Ramos (cell line): ENCODE measurements around the gene CCDC178.
"Not testable (repeated sequence)": the region's sequence is repeated elsewhere in the genome, so short reads cannot be mapped to it uniquely, and the experiment has no call there.

Experiments used
- in situ Hi-C: fragments of 300-500 bp; cut with MboI; formaldehyde crosslinking; loops from one replicate; pipeline ENCODE4 v1.14.3; 2022; ENCODE audit warnings: low sequenced_read_pairs; ENCODE audit not compliant: unreplicated experiment

Gene CCDC178

DNA sequence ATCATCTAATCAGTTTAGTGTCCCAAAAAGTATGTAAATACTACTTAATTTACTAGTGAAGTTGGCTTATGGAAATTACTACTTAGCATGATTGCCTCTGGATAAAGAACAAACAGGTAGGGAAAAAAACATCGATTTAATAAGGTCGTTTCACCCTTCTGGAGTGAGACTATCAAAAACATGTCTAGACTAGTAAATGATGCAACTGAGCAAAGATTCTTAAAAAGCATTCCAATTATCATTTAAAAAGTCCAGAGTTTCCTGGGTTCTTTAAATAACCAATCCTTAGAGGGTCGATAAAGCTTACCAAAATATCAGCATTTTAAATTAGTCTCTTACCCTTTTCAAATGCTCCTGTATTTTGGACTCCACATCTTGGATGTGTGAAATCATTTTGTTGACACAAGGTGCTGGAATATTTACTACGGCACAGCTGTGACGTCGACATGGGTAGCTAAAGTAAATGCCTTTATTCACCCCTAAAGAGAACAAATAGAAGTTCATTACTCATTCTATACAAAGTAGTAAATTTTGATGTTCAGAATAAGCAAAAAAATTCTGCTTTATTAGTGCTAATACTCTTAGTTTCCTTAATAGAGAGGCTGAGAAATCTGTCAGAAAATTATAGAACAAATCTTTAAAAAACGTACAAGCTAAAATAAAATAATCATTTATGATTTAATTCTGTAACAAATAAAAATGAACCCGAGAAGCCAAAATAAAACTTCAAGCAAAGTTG, 70.6 kb downstream of the CCDC178 start:
- in situ Hi-C loops = no loop called here

DNA sequence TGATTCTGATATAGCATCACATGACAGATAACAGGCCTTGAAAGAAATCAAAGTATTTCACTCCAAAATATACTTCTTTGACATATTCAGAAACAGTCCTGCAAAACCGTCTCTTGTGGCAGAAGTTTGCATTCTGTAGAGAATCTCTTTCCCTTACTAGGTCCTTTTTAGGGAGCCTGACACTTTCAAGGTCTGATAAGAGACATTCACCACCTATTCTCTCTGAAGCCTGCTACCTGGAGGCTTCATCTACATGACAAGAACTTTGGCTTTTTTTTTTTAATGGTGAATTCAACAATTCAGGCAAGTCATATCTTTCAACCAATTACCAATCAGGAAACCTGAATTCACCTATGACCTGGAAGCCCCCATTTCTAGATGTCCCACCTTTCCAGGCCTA, 83.8 kb downstream of the CCDC178 start:
- in situ Hi-C loops = no loop called here

DNA sequence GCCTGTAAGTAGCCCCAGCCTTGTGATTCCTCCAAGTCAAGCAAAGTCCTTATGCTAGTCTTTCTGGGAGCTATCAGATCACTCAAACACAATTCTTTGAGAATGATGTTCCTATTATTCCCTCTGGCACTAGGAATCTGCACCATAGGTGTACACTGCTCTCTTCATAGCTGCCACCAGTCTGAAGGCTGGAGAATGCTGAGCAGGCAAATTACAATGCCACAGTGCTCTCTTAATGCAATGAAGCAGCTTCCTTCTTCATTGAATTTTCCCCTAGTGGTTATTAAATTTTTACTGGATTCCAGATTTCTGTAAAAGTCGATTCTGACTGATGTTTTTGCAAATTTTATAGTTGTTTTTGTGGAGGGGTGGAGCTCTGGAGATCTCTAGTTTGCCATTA, 84.8 kb downstream of the CCDC178 start:
- in situ Hi-C loops = no loop called here

DNA sequence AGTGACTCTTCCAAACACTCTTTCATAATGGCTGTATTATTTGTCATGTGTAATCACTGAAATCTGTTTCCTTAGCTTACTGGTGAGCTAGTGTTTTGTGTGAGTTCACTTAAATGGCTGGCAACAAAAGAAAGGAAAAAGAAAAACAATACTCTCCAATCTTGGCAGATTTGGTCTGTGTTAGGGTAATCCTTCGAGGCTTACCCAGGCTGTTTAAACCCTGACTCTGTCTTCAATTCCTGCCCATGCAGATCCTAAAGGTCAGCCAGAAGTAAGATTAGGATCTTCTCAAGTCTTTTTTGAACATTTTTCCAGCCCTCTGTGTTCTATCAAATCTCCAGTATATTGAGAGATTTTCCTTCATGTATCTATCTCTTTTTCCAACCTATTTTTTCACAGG, 85.3 kb downstream of the CCDC178 start:
- in situ Hi-C loops = no loop called here

DNA sequence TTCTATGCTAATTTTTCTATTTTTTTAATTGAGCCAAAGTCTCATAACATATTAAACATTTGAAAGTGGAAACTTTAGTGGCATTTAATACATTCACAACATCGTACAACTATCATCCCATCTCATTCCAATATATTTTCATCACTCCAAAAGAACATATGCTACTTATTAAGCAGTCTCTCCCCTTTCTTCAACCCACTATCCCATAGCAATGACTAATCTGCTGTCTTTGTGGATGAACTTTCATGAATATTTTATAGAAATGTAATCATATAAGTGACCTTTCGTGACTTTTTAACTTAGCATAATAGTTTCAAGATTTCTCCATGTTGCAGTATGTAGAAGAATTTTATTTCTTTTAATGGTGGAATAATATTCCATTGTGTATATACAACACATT, 90.3 kb downstream of the CCDC178 start:
- in situ Hi-C loops = no loop called here

DNA sequence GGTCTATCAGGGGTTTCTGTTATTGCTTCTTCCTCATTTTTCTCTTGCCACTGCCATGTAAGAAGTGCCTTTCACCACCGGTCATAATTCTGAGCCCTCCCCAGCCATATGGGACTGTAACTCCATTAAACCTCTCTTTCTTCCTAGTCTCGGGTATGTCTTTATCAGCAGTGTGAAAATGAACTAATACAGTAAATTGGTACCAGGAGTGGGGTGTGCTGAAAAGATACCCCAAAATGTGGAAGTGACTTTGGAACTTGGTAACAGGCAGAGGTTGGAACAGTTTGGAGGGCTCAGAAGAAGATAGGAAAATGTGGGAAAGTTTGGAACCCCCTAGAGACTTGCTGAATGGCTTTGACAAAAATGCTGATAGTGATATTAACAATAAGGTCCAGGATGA, 100.8 kb downstream of the CCDC178 start:
- in situ Hi-C loops = not testable (repeated sequence)

DNA sequence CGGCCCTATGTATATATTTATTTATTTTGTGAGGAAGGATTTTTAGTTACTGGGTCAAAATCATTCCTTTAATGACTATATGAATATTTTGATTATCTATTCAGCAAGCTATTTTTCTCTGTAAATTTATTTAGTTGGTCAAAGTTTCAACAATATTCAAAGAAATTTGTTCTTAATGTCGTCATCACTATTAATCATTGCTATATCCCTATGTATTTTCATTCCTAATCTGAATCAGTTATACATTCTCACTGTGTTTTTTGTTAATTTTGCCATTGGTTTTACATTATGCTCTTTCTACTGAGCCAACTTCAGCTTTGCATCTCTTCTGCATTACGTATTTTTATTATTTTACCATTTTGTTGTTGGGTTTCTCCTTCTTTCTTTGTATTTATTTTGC, 105.7 kb downstream of the CCDC178 start:
- in situ Hi-C loops = no loop called here

DNA sequence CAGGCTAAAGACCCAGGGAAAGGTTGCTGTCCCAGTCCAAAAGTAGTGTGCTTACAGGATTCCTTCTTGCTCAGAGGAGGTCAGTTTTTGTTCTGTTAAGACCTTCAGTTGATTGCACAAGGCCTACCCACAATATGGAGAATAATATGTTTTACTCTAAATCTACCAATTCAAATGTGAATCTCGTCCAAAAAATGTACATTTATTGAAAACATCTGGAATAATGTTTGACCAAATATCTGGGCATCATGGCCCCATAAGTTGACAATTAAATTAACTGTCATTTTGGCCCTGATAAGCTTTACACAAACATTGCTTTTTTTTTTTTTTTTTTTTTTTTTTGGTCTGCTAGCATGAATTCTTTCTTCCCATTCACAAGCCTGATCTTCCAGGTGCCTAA, 109.8 kb downstream of the CCDC178 start:
- in situ Hi-C loops = no loop called here

DNA sequence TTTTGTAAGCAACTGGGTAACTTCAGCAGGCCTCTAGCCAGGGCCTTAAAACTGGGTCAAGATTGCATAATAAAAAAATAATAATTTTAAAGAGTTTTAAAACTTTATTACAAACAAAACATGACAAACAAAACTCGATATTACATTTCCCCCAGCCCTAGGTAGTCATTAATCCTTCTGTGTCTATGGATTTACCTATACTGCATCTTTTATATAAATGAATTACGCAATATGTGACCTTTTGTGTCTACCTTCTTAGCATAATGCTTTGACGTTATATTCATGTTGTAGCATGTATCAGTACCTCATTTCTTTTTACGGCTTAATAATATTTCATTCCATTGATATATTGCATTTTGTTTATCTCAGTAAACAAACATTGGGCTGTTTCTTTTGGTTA, 113.5 kb downstream of the CCDC178 start:
- in situ Hi-C loops = no loop called here

DNA sequence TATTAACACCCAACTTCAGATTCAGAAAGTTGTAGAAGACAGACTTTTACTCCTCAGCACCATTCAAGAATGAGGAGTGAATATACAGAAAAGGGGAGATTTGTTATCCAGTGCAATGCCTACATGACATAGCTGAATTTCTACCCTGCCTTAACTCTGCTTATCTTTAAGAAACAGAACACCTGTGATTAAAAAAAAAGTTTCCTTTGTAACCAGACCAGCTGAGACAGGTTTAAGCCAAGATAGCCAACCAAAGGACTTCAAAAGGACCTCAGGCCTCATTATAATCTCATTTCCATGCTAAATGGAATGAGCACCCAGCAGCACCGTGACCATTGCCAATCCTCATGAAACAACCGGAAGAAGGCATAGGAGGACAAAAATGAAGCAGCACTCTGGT, 122.9 kb downstream of the CCDC178 start:
- in situ Hi-C loops = no loop called here

DNA sequence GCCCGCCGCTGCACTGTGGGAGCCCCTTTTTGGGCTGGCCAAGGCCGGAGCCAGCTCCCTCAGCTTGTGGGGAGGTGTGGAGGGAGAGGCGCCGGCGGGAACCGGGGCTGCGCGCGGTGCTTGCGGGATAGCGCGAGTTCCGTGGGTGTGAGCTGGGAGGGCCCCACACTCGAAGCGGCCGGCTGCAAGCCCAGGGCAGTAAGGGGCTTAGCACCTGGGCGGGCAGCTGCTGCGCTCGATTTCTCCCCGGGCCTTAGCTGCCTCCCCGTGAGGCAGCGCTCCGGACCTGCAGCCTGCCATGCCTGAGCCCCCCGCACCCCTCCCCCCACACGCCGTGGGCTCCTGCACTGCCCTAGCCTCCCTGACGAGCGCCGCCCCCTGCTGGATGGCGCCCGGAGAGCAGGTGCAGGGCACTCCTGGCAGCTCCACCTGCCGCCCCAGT, 124.4 kb downstream of the CCDC178 start:
- in situ Hi-C loops = no loop called here

DNA sequence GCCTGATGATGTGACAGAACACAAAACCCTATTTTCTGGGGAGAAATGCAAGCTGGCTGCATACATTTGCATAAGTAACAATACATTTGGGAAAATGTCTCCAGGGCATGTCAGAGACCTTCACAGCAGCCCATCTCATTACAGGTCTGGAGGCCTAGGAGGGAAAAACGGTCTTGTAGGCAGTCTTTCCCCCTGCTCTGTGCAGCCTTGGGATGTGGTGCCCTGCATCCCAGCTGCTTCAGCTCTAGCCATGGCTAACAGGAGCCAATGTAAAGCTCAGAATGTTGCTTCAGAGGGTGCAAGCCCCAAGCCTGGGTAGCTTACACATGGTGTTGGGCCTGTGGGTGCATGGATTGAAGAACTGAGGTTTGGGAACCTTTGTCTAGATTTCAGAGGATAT, 133.0 kb downstream of the CCDC178 start:
- in situ Hi-C loops = no loop called here

DNA sequence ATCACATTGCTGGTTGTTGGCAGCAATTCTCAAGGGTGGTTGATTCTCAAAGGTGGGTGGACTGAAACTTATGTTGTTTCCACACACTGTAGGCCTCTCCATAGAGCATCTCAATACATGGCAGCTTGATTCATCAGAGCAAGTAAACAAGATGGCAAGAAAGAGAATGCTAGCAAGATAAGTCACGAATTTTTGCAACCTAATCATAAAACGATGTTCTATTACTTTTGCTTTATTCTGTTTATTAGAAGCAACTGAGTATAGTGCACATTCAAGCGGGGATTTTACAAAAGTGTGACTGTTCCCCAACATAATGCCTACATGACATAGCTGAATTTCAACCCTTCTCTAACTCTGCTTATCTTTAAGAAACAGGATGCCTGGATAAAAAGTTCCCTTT, 136.2 kb downstream of the CCDC178 start:
- in situ Hi-C loops = no loop called here

DNA sequence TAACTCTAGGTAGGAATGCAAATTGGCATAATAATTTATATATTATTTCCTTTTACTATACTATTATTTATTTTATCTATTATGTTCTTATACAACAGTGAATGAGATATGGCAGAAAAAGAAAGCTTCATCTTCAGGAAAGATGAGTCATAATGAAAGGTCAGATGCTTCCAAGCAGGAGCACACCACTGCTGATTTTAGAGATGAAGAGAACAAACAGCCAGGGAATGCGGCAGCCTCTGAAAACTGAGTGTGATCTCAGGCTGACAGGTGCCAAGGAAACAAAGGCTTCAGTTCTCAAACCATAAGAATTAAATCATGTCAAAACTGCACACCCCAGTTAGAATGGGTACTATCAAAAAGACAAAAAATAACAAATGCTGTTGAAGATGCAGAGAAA, 149.0 kb downstream of the CCDC178 start:
- in situ Hi-C loops = no loop called here

DNA sequence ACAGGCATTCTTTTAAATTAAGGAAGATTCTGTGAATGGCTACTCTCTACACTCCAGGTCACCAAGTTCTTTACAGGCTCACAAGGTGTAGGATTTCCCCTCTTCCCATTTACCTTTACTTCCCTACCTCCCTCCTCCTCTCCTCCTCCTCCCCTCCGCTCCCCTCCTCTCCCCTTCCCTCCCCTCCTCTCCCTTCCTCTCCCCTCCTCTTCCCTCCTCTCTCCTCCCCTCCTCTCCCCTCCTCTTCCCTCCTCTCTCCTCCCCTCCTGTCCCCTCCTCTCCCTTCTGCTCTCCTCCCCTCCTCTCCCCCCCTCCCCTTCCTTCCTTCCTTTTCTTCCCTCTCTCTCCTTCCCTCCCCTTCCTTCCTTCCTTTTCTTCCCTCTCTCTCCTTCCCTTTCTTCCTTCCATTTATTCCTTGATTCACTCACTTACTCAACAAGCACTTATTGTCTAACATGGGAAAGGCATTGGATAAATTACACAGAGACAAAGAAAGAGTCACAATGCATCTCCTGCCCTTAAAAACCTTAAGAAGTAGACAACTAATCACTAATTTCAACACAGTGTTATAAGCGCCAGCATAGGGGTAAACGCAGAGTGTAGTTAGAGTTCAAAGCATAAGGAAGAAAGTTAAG, 152.3 kb downstream of the CCDC178 start:
- in situ Hi-C loops = no loop called here

DNA sequence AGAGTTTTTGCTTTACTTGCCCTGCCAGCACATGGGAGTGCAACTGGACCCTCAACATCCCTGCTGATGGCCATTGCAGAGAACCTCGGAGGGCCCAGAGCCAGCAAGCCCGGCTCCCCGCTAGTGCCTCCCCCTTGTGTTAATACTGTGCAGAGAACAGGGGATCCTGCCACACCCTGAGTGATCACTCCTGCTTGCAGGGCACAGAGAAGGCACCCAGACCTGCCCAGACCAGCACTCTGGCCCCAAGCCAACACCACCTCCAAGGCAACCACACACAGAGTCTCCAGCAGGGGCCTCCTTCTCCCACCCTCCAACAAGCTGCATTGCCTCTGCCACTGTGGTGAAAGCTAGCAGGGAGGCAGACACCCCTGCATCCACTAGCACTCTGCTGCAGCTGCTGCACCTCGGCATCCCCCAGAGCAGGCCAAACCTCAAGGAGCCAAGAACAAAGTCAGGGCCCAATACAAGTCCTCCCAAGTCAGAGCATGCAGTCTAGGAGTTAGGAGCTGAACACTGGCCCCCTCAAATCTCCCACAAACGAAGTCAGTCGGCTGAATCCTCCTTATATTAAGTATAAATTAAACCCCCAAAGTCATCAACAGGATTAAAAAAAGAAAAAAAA, 157.7 kb downstream of the CCDC178 start:
- in situ Hi-C loops = no loop called here

DNA sequence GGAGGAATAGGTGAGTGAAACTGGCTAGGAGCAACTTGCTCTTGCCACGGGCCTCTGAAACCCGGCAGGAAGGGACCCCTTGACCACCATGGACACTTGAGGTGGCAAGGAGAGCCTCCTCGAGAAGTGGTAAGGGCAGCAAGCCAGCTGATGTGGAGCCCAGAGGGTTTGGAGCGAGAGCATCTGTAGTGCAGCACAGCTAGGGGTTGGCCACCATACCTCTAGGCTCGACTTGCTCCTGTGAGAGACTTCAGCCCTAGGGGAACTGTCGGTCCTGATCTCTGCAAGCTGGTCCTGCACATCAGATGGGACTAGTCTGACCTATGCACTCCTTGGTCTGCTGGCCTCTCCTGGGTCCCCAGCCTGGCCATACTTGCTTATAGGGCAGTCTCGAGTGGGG, 158.4 kb downstream of the CCDC178 start:
- in situ Hi-C loops = no loop called here

DNA sequence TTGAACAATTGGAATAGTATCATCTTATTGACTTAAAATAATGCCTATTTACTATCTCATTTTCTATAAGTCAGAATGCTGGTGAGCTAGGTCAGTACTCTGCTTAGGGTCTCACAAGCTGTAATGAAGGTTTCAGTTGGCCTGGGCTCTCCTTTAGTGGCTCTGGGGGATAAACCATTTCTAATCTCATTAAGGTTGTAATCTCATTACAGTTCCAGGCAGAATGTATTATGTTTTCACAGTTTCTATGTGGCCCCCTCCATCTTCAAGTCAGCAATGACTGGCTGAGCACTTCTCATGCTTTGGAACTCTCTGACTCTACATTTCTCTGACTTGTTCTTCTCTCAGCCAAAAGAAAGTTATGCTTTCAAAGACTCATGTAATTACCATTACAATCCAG, 163.1 kb downstream of the CCDC178 start:
- in situ Hi-C loops = no loop called here

DNA sequence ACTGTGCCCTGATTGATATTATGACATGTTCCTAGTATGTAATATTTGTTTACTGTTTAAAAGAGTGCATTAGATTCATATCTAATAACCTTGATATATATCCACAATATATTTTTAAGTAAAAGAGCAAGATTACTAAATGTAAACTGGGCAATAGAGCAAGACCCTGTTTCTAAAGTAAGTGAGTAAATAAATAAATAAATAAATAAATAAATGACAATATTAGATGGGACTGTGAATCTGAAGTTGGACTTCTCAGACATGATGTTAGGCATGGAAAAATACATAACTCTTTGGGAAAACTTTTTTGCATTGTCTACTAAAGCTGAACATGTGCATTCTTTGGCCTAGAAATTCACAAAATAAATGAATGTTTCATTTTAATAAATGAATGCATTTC, 164.7 kb downstream of the CCDC178 start:
- in situ Hi-C loops = no loop called here

DNA sequence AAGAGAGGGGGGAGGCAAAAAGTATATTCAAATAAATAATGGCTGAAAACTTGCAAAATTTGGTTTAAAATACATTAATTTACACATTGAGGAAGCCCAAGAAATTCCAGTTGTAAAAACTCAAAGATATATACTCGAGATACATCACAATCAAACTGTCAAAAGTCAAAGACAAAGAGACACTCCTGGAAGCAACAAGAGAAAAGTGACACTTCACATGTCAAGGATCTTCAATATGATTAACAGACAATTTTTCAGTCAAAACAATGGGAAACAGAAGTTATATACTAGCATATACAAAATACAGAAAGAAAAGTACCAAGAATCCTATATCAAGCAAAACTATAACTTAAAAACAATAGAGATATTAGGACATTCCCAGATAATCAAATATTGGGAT, 170.2 kb downstream of the CCDC178 start:
- in situ Hi-C loops = no loop called here

DNA sequence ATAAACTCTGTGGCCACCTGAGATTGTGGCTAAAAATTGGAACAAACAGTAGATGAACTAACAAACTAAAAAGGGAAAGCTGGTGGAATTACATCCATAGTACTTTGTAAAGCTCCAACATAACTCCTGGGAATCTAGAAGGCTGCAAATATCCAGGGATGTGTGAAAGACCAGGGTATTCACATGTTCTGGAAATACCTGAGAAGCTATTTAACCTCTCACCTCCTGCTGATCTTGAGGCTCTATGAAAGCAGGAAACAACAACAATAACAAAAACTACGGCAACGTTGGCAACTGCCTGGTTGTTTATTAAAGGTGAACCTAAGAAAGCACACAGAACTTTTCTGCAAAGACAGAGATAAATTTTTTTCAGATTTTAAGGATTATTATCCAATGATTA, 171.3 kb downstream of the CCDC178 start:
- in situ Hi-C loops = no loop called here

DNA sequence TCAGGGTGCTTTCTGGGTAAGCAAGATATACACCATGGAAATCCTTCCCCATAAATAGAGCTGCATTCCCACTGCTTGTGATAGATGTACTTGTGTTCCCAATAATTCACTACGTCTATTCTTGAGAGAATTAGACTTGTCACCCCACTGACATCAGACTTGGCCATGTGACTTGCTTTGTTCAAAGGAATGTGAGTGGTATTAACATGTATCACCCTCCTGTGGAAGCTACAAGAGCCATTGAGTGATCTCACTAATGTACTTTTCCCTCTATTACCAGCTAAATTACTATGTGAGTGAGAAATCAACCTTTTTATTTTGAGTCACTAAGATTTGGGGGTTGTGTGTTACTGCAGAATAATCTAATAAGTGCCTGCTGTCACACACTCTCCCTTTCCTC, 176.0 kb downstream of the CCDC178 start:
- in situ Hi-C loops = no loop called here
